LNCAP (cell line): ENCODE results near the gene ELK1.

Source experiments
- TF ChIP-seq, protein P1 (sequence below): fragments of 450-650 bp; IDR thresholded peaks from 2 replicates; pipeline ENCODE4 v1.5.1; 2017; ENCODE audit warnings: mild to moderate bottlenecking

The ELK1 gene

DNA sequence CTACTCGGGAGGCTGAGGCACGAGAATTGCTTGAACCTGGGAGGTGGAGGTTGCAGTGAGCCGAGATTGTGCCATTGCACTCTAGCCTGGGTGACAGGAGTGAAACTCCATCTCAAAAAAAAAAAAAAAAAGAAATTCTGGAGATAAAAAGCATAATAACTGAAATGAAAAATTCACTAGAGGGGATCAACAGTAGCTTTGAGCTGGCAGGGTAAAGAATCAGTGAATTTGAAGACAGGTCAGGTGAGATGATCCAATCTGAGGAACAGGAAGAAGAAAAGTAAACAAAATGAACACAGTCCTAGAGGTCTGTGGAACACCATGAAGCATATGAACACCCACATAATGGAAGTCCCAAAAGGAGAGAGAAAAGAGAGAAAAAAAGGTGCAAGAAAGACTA is 53.1 kb downstream of the ELK1 start:
- TF ChIP-seq, protein P1, sequence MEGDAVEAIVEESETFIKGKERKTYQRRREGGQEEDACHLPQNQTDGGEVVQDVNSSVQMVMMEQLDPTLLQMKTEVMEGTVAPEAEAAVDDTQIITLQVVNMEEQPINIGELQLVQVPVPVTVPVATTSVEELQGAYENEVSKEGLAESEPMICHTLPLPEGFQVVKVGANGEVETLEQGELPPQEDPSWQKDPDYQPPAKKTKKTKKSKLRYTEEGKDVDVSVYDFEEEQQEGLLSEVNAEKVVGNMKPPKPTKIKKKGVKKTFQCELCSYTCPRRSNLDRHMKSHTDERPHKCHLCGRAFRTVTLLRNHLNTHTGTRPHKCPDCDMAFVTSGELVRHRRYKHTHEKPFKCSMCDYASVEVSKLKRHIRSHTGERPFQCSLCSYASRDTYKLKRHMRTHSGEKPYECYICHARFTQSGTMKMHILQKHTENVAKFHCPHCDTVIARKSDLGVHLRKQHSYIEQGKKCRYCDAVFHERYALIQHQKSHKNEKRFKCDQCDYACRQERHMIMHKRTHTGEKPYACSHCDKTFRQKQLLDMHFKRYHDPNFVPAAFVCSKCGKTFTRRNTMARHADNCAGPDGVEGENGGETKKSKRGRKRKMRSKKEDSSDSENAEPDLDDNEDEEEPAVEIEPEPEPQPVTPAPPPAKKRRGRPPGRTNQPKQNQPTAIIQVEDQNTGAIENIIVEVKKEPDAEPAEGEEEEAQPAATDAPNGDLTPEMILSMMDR, result no peak

DNA sequence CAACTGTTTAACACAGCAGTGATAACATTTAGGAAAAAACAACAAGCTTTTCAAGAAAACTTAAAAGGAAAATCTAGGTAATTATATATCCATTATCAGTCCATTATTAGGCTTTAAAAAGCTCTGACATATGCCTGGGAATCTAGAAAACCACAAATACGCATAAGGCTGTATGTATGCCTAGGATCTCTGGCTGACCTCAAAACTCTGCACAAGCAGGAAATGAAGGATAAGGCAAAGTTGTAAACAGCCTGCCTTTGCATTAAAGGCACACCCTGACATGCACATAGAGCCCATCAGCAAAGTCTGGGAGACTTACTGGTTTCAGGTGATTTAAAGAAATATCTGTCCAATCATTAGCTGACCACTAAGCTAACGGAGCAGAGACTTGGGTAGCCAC is 54.1 kb downstream of the ELK1 start:
- TF ChIP-seq, protein P1, result no peak

DNA sequence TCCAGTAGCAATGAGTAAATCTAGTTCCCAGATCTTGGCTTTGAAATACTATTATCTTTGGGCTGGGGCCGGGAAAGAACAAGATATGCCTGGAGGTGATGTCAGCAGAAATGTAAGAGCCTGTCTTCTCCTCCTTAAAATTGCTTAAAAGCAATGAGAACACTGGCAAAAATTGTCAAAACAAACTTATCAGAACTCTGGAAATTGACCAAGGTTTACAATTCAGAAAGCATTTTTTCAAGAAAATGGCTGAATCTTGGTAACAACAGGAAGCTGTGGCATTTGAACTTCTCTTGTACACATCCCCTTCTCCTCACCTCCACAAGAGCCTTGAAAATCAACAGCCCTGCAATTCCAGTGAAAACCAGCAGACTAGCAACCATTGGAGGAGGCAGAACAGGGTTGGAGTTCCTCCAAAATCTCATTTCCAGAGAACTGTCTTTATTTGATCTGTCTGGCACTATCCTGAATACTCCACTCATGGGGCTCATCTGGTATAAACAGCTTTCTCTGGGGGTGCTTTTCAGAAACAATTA is 54.6 kb downstream of the ELK1 start:
- TF ChIP-seq, protein P1, result no peak

DNA sequence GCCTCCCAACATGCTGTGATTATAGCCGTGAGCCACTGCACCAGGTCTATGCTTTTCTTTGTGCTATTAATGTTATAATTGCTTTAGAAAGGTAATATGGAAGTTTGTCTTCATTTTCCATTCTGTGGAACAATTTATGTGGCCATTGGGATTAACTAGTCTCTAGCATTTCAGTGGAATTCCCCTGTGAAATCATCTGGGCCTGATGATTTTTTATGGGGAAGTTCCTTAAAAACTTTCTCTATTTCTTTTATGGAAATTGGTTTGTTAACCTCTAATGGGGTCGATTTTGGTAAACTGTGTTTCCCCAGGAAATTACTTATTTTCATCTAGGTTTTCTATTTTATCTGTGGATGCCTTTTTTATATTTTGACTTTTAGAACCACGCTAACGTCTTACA is 56.8 kb downstream of the ELK1 start:
- TF ChIP-seq, protein P1, result no peak

DNA sequence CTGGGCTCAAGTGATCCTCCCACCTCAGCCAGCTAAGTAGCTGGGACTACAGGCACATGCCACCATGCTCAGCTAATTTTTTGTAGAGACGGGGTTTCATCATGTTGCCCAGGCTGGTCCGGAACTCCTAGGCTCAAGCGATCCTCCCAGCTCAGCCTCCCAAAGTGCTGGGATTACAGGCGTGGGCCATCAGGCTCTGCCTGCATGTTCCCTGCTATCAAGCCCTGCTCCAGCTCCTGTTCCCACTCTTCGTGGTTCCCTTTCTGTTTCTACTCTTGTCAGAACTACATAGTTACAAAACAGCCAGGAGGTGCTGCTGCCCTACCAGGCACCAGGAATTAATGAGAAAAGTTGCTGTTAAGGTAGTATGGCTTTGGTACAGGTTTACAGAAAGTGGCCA is 59.4 kb downstream of the ELK1 start:
- TF ChIP-seq, protein P1, result no peak

DNA sequence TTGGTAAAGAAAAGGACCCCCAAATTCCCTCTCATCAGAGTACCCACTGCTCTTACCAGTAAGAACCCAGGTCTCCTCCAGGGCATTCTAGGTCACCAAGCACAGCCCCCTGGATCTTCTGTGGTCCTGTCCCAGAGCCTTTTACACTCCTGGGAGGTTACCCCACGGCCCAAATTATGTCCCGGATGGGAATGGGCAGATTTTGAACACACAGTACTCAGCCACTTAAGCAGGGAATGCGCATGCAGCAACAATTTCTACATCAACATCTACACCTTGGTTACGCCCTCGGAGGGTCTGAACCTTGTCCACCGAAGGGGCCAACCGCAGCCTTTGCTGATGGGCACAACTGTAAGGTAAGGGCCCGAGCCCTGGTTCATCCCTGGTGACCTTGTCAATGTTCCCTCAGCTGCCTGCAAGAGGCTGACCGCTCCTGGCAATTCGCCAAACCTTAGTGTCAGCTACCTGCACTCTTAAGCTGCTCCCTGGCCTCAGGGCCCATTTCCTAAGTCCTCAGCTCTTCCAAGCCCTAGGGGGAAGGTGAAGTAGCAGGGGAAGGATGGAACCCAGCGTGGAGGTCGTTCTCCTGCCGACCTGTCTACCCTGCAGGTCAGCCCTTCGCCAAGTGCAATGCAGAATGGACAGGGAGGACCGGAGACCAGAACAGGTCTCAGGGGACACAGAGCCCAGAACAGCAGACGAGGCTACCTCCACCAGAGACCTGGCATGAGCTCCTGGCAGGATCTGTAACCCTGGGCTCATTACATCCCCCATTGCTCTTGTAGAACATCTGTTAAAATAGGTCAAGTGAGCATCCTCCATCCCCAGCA is 62.2 kb downstream of the ELK1 start:
- TF ChIP-seq, protein P1, result no peak

DNA sequence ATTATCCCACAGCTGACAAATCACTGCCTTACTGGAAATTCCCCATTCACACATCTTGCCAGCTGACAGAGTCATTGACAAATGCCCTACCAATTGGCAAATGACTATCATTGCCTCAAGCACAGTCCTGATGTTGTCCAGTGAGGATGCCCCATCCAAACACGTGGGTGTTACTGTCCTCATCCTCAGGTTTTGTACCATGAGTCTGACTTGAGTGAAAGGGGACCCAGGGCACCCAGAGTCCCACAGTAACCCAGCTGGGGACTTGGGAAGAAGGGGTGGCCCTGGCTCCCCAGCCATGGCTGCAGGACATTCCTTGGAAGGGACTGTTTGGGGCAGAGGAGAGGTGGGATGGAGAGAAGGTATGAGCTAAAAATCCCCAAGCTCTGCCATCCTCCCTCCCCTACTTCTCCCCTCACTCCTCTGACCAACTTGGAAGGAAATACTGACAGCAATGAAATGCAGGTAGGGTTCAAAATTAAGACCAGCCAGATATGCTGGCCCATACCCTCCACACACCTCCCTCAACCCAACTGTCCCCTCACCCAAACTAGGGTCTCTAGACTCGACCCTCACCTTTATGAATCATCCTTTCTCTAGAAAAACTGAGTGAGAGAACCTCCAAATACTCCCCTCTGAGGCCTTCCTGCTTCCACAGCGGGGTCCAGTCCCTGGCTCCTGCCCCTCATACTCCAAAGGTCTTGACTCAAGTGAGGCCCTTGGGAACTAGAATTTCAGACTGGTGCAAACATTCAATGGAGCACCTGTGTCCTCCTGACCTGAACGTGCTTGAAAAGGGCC is 63.1 kb downstream of the ELK1 start:
- TF ChIP-seq, protein P1, result no peak
